AG09319 (cell line): ENCODE data around the gene PRLR.

Experiments
- DNase-seq: peaks from one replicate; pipeline ENCODE4 v3.0.0-alpha.2; 2010; ENCODE audit warnings: low read depth; ENCODE audit errors: extremely low read depth
- CTCF ChIP-seq: IDR thresholded peaks from 2 replicates; pipeline ENCODE4 v1.5.1; 2011; ENCODE audit warnings: low read depth, mild to moderate bottlenecking, inconsistent platforms, low read length, moderate library complexity

Gene PRLR

GRCh38 chr5:35151146-35151920 is 79.0 kb downstream of the PRLR start:
- no peak for TF ChIP-seq CTCF
- DNase-seq = no peak

- DNase-seq = no peak
- no peak for TF ChIP-seq CTCF
Observed at GRCh38 chr5:35149041-35149440, 81.2 kb downstream of the PRLR start.

DNA sequence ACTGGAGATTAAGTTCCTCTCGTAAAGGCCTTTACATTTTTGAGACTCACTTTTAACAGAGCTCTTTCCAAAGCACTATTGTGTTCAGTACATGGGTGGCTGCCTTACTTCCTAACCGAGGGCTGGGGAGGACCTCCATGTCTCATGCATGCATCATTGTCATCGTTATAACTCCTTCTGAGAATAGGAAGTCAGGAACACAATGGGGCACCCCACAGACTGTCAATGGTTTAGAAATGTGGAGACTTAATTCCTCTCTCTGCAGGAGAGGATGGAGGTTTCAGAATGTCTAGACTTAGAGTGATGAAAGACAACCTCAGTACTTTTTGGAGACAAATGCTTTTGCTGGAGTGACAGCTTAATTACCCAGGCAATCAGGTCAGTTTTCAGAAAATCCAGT is 83.9 kb downstream of the PRLR start:
- no peak for DNase-seq
- TF ChIP-seq CTCF = no peak

GRCh38 chr5:35145691-35146317 is 84.5 kb downstream of the PRLR start:
- TF ChIP-seq CTCF = no peak
- DNase-seq = no peak

DNA sequence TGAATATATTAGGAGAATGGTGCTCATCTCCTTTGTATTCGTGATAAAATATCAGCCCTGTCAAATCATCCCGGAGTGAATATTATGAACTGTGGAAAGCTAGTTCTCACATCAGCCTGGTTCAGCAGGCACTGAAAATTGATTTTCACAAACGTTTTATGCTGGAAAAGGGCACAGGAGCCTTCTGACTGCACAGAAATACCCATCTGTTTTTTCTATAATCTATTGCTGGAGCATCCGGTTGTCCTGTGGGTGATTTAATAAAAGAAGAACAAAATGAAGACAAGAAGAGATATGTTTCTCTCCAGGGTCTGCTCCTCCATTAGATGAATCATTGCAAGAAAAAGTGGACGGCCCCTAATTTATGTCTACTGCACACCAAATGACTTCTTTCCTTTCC is 85.3 kb downstream of the PRLR start:
- TF ChIP-seq CTCF = no peak
- DNase-seq = no peak

GRCh38 chr5:35143841-35144240 is 86.4 kb downstream of the PRLR start:
- no peak for DNase-seq

More at GRCh38 chr5:35143841-35144240, 86.4 kb downstream of the PRLR start:
- TF ChIP-seq CTCF = no peak
